NCI-H146 treated with DMSO at 0.1 percent for 48 hours (cell line): ENCODE results near the gene RPS6KA1.
"Not testable (repeated sequence)": the region's sequence is repeated elsewhere in the genome, so short reads cannot be mapped to it uniquely, and the experiment has no call there.

Source experiments
- DNase-seq: peaks from one replicate; lab custom pipeline; 2025; ENCODE audit not compliant: unreplicated experiment; lab: John Stamatoyannopoulos, UW

Gene RPS6KA1

GRCh38 chr1:26553942-26554682 lies 24.6 kb downstream of the RPS6KA1 start:
- no peak for DNase-seq

- no peak for DNase-seq
Observed at GRCh38 chr1:26554781-26555180, 25.2 kb downstream of the RPS6KA1 start.

DNA sequence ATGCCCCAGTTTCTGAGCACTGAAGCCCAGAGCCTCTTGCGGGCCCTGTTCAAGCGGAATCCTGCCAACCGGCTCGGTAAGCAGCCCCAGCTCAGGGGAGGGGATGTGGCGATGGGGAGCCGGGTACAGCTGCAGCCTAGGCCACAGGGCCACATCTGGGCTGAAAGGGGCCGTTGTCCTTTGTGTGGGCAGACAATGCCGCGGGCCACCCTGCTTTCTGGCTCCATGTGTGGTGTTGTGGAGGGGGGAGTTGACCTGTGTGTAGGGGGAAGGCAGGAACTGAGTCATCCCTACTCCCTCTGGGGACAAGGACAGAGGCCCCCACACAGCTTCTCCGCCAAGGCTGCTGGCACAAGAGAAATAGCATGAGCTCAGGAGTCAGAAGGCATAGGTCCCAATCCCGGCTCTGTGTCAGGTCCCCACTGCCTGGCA lies 26.0 kb downstream of the RPS6KA1 start:
- DNase-seq = no peak

DNA sequence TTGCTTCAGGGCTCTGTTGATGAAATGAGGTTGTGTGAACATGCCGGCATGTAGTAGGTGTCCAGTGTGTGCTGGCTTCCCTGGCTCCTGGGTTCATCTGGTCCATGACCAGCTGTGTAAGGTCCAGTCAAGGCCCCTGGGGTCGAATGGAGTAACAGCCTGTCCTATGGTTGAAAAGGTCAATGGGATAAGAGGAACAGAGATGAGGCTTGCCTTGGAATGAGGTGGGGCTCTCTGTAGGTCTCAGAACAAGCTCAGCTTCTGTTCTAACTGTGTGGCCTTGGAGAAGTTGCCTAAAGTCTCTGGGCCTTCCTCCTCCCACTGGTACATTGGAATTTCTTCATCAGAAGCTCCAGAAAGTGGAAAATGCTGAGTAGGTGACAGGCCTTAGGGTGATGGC lies 26.6 kb downstream of the RPS6KA1 start:
- DNase-seq = no peak

GRCh38 chr1:26557008-26557407 lies 27.4 kb downstream of the RPS6KA1 start:
- no peak for DNase-seq

GRCh38 chr1:26558685-26559048 lies 29.1 kb downstream of the RPS6KA1 start:
- no peak for DNase-seq

DNA sequence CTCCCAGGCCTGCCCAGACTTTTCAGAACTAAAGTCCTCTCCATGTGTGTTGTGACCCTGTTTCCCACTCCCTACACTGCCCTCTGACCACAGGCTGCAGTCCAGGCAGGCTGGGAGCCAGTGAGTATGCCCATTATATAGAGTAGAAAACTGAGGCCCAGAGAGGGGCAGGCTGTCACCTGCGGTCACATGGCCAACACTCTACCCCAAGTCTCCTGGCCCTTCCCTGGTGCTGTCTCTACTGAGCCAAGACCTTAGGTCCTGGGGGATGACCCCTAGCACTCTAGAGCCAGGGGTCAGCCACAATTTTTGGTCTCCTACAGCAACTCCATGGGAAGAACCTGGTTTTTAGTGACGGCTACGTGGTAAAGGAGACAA lies 30.8 kb downstream of the RPS6KA1 start:
- DNase-seq = no peak

DNA sequence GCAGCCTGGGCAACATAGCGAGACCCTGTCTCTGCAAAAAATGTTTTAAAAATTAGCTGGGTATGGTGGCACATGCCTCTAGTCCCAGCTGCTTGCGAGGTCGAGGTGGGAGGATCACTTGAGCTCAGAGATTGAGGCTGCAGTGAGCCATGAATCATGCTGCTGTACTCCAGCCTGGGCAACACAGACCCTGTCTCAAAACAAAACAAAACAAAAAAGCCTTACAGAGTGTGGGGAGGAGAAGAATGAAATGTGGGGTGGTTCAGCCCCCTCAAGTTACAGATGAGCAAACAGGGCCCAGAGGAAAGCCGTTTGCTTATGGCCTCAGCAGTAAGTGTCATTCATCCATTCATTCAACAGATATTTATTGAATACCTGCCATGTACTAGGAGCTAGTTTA lies 40.7 kb downstream of the RPS6KA1 start:
- no peak for DNase-seq

DNA sequence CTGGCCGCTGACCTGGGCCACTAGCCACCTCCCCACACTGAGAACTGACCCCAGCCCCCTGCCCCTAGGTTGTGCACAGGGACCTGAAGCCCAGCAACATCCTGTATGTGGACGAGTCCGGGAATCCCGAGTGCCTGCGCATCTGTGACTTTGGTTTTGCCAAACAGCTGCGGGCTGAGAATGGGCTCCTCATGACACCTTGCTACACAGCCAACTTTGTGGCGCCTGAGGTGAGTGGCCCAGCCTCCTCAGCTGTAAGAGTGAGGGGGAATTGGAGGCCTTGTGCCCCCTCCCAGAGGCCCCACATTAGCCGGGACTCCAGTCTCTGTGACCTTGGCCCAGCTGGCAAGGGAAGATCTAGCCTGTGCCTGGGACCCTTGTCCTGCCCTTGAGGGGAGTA lies 41.8 kb downstream of the RPS6KA1 start:
- no peak for DNase-seq

DNA sequence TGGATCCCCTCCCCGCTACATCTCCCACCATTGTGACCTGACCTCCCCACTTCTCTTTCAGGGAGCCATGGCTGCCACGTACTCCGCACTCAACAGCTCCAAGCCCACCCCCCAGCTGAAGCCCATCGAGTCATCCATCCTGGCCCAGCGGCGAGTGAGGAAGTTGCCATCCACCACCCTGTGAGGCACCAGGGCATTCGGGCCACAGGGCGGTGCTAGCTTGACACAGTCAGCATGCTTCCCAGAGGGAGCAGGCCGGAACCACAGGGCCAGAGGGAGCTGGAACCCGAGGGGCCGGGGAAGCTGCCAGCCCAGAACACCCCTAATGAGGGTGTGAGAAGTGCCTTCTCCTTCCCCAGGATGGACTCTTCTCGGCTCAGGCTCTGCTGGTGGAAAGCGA lies 44.5 kb downstream of the RPS6KA1 start:
- DNase-seq = no peak

DNA sequence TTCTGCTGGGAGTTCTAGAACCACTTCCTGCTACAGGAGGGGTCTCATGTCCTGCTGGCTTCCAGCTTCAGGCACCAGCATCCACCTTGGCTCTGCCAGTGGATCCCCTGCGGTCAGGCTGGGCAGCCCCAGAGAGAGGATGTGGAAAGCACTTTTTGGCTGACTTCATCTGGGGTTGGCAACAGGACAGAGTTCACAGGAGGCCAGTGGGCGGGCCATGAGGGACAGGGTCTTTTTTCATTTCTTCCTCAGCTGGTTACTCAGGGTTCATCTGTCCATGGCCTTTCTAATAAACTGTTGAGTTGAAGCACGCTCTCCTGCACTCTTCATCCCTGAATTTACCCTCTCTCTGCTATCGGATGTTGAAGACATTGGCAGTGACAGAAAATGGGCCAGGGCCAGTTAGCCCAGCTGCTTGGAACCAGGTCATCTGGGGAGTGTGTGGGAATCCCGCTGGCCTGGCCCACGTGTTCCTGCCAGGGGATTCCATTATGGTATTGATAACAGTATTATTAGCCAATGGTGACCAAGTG lies 45.2 kb downstream of the RPS6KA1 start:
- no peak for DNase-seq

- DNase-seq = no peak
Observed at GRCh38 chr1:26575348-26575747, 45.8 kb downstream of the RPS6KA1 start.

DNA sequence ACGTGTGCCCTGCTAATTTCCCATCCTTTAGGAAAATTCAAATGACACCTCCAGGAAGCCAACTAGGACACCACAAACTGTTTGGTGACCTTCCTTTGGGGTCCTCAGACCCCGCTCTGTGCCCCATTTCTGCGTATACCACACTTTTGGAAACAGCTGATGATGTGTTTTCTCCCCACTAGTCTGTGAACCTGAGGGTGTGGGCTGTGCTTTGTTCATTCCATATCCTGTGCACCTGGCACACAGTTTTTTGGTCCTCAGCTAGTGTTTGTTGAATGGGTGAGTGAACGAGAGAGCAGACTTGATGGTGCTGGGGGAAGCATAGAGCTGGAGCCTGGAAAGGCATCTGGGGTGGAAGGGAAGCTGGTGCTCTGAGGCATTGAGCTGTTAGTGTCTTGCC lies 48.6 kb downstream of the RPS6KA1 start:
- no peak for DNase-seq

DNA sequence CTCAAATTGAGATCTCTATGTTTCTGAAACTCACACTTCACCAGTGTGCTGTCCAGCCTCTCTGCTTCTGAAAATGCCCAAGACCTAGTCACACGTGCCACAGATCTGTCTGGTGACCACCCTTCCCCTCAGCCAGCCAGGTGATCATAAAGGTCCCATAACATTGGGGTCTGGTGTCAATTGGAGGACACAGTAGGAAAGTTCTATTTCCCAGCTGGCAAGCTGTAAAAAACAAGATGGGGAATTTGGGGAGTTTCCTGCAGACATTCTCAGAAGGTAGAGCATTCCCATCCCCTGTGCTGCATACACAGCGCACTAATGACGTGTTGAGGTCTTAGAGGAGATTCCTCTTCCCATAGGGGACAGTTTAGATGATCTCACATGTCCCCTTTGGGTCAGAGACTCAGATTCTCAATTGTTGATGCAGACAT lies 50.1 kb downstream of the RPS6KA1 start:
- DNase-seq = no peak

GRCh38 chr1:26580116-26580515 lies 50.6 kb downstream of the RPS6KA1 start:
- DNase-seq = no peak

DNA sequence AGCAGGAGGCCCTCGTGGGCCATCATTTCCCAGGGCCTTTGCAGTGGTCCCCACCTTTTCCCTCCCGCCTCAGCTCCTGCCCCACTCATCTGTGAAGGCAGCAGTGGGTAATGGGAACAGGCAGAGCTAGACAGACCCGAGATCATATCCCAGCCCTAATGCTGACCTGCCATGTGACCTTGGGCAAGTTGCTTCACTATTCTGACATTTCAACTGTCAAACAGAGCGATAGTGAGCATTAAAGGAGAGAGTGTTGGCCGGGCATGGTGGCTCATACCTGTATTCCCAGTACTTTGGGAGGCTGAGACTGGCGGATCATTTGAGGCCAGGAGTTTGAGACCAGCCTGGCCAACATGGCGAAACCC lies 51.7 kb downstream of the RPS6KA1 start:
- no peak for DNase-seq

DNA sequence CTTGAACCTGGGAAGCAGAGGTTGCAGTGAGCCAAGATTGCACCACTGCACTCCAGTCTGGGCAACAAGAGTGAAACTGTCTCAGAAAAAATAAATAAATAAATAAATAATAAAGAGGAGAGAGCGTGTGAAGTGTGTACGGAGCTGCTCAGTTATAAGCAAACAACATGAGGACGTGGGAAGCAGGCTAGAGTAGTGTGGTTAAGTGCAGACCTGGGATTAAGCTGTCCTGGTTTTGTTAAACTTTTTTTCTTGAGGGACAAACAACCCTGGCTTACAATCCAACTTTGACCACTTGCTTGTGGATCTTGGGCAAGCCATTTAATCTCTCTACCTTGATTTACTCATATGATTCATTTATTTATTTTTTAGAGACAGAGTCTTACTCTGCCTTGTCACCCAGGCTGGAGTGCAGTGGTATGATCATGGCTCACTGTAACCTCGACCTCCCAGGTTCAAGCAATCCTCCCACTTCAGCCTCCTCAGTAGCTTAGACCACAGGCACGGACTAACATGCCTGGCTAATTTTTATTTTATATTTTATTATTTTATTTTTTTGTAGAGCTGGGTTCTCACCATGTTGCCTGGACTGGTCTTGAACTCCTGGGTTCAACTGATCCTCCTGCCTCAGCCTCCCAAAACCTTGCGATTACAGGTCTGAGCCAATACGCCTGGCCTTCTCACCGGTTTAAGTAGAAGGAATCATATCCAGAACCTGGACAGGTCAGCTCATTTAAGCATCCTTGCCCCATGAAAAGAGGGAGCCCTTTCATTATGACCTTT lies 52.7 kb downstream of the RPS6KA1 start:
- no peak for DNase-seq

- no peak for DNase-seq
Observed at GRCh38 chr1:26582836-26583460, 53.4 kb downstream of the RPS6KA1 start.

DNA sequence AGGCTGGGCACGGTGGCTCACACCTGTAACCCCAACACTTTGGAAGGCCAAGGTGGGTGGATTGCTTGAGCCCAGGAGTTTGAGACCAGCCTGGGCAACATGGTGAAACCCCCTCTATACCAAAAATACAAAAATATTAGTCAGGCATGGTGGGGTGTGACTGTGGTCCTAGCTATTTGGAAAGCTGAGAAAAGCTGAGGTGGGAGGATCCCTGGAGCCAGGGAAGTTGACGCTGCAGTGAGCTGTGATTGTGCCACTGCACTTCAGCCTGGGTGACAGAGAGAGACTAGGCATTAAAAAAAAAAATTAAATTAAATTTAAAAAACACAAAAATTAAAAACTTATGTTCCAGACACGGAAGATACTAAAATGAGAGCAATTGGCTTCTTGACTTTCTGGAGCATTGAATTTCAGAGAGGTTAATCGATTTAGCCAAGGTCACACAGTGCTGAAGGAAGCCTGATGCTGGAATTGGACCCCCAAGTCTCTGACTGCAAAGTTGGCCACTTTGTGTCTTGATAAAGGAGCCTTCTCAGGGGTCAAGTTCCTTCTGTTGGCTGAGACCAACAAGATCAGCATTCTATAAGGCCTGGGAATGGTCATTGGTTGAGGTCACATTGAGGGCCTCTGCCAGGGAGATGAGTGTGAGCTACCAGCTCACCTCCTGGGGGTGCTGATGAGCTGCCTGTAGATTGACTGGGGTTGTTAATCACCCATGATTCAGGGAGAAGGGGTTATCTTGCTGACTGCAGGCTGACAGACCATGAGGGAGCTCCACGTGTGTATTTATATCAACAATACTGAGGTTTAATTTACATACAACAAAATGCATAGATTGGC lies 54.3 kb downstream of the RPS6KA1 start:
- no peak for DNase-seq

GRCh38 chr1:26584588-26584987 lies 55.0 kb downstream of the RPS6KA1 start:
- DNase-seq = not testable (repeated sequence)

DNA sequence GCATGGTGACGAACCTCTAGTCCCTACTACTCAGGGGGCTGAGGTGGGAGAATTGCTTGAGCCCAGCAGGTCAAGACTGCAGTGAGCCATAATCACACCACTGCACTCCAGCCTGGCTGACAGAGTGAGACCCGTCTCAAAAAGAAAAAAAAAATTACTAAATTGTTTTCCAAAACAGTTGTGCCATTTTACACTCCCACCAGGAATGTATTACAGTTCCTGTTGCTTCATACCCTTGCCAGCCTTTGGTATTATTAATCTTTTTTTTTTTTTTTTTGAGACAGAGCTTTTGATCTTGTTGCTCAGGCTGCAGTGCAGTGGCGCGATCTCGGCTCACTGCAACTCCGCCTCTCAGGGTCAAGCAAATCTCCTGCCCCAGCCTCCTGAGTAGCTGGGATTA lies 55.9 kb downstream of the RPS6KA1 start:
- DNase-seq = no peak
